GM18526 (cell line): ENCODE data around the gene PARP9.

ENCODE experiments used
- POLR2A ChIP-seq: IDR thresholded peaks from 3 replicates; pipeline ENCODE4 v1.6.1; 2011; ENCODE audit not compliant: insufficient read length; ENCODE audit errors: extremely low read depth

The PARP9 gene

DNA sequence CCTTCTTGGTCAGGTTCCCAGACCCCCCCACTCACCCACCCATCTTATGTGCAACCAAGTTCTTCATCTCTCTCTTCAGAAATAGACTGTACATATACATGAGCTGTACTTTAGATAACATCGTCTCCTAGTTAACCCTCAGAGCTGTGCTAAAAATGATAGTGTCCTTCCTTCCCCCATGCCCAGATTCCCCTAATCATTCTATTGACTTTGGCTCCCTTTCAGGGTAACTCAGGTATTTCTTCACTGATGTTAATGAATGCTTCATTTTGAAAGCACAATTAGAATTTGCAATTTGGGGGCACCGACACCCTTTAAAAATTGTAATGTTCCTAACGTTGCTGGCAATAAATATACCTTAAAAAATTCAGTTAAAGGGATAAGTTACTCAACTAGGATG, 10.9 kb downstream of the PARP9 start:
- TF ChIP-seq POLR2A = no peak

DNA sequence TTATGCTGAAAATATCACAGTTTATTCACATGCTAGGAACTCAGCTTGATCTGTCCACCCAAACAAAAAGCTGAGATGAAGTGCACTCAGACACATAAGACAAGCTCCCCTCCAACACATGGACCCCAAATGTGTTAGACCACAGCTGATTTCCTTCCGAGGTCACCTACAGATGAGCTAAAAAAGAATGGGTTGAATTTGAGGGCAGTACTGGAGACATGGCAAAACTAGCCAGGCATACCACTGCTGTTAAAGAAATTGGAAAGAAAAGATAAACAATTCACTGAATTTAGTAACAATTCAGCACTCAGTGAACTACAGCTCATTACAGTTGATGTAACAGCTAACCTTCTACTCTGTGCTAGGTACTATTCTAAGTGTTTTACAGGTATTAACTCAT, 15.5 kb downstream of the PARP9 start:
- no peak for TF ChIP-seq POLR2A

DNA sequence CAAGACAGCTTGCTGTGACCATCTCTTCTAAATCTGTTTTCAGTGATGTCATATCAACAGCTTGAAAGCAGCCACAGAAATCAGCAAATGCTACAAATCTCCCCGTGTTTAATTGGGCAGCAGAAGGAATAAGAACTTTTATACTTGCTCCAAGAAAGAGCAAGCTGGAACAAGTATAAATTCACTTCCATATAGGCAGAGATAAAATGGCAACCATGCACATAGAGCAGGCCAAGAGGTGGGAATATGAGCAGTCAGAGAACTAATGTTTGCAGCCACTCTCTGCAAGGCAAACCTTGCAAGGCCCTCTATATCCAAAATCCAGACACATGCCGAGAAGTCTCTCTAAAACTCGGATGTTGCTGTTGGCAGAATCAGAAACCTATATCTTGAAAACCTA, 16.0 kb downstream of the PARP9 start:
- no peak for TF ChIP-seq POLR2A

DNA sequence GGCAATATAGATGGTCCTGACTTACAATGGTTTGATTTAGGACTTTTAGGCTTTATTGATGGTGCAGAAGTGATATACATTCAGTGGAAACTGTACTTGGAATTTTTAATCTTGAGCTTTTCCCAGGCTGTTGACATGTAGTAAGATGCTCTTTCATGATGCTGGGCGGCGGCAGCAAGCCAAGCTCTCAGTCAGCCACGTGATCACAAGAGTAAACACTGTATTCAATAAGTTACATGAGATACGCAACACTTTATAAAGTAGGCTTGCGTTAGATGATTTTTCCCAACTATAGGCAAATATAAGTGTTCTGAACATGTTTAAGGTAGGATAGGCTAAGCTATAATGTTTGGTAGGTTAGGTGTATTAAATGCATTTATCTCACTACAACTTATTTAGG, 17.9 kb downstream of the PARP9 start:
- no peak for TF ChIP-seq POLR2A

DNA sequence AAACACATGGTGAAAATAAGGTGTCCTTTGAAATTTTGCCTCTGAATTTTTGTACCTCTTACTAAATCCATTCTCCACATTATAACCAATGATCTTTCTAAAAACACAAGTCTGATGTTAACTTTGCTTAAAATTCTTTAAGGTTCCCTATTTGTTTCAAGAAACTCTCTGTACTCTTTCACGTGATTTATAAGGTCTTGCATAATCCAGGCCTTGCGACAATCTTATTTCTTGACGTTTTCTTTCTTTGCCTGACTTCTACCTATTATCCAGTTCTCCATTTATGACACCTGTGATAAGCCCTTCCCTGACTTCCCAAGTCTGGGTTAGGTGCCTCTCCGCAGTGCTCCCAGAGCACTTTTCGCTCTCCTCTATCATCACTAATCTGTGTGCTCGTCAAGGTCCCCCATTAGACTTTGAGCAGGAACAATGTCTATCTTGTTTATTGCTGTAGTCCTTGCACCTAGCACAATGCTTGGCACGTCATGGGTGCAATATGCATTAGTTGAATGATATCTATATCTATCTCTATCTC, 25.1 kb downstream of the PARP9 start:
- TF ChIP-seq POLR2A = no peak

DNA sequence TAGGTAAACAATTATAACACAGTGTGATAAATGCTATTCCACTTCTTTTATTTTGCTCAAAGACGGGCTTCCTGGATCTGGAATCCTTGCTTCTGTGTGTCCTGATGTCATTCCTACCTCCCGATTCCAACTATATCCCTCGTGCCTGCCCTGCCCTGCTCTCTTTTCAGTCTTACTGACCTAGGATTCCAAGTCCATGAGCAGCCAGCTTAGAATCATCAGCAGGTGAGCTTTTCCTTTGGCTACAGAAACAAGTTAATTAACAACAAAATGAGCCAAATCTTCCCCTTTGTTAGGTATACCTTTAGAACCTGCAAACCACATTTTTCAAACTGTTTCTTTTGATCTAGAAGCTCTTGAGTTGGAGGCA, 27.5 kb downstream of the PARP9 start:
- TF ChIP-seq POLR2A = no peak

DNA sequence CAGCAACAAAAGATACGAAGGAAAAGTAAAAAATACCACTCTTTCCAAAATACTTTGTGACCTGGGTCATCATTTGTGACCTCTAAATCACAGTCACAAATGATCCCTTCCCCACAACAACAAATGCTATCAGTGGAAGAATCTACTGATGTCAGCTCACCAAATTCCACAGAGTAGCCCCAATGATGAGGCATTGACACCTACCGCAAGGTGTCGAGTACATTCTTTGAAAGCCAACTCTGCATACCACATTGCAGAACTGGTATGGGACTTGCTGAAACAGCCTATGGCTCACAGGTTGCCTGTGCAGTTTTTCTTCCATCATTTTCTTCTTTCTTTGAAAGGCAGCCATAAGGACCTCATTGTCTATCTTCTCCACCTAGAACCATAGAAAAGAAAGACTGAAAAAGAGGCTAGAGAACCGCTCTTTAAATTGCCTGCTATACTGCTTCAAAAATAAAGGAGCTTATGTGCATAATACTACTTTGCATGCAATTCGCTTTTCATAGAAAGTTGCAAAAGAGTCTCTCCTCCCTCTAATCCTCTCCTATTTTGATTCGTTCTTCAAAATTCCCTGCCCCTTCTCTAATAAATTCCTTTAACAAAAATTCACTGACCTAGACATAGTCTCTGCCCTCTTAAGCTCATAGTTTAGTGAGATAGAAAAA, 28.0 kb downstream of the PARP9 start:
- TF ChIP-seq POLR2A = no peak

DNA sequence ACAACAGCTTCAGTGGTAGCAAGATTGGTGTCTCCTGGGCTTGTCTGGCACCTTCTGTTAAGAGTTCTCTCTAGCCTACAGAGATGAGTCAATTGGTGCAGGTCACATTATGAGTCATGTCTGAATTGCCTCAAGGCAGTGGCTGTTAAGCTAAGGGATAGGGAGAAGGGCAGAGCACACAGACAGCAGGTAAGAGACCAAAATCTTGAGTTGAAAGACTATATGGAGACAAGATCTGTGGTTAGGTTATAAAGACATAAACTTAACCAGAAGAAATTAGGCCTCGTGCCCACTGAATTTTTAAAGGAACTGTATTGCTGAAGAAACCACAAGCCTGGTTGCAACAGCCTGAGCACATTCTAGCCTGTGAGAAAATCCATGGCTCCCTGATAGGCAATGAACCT, 30.2 kb downstream of the PARP9 start:
- TF ChIP-seq POLR2A = no peak

DNA sequence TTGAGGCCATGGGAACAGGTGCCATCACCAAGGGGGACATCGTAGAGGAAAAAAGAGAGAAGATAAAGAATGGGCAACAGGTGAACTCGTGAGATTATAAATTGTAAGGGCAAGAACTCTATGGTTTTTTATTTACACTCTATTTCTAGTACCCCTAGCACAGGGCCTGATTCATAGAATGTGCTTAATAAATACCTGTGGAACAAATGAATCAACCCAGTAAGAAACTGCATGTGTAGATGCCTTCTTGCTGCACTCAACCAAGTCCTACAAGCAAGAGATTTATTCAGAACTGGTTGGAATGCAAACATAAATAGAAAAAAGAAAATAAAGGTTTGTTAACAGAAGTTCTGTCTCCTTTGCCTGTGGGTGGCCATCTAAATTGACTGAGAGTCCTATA, 30.6 kb downstream of the PARP9 start:
- no peak for TF ChIP-seq POLR2A

DNA sequence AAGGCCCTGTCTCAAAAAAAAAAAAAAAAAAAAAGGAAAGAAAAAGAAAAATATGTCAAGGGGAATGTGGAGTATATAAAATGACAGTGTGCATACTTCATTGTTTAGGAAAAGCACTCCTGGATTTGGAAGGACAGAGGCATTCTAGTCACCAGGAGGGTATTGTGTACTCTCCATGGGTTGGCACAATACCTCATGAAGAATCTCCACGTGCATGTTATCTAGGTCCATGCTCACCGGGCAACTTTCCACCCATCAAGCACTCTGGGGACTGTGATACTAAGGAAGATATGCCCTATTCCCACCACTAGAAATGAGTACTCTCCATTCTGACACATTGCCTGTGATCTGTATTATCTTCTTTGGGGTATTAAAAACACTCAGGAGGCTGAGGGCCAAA, 33.9 kb downstream of the PARP9 start:
- no peak for TF ChIP-seq POLR2A

DNA sequence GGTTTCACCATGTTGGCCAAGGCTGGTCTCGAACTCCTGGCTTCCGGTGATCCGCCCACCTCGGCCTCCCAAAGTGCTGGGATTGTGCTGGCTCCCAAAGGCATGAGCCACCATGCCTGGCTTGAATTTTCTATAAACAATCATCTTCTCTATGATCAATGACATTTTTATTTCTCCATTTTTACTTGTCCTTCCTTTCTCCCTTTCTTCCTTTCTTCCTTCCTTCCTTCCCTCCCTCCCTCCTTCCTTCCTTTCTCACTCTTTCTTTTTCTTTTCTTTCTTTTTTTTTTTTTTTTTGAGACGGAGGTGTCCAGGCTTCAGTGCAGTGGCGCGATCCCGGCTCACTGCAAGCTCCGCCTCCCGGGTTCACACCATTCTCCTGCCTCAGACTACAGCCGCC, 40.8 kb downstream of the PARP9 start:
- TF ChIP-seq POLR2A = no peak

DNA sequence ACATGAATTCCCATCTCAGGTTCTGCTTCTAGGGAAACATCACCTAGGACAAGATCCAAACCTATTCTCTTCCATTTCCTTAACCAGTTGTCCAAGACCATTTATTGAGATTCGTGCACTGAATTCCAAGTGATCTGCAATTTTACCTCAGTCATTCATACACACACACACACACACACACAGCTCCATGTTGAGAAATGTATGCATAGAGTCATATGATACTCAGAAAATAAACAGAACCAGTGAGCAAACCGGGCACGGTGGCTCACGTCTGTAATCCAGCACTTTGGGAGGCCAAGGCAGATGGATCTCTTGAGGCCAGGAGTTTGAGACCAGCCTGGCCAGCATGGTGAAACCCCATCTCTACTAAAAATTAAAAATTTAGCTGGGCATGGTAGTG, 43.2 kb downstream of the PARP9 start:
- no peak for TF ChIP-seq POLR2A

DNA sequence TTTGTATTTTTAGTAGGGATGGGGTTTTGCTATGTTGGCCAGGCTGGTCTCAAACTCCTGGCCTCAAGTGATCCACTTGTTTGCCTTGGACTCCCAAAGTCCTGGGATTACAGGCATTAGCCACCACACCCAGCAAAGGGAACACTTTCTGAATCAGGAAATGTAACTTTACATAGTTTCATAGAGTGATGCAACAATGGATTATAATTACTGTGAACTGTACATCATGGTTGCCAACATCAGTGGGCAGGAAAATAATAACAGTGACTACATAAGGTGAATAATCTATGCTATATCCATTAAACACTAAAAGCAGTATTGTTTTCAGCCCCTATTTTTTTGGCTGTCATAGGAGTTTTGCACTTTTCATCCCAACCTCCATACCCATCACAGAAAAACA, 44.4 kb downstream of the PARP9 start:
- TF ChIP-seq POLR2A = no peak

DNA sequence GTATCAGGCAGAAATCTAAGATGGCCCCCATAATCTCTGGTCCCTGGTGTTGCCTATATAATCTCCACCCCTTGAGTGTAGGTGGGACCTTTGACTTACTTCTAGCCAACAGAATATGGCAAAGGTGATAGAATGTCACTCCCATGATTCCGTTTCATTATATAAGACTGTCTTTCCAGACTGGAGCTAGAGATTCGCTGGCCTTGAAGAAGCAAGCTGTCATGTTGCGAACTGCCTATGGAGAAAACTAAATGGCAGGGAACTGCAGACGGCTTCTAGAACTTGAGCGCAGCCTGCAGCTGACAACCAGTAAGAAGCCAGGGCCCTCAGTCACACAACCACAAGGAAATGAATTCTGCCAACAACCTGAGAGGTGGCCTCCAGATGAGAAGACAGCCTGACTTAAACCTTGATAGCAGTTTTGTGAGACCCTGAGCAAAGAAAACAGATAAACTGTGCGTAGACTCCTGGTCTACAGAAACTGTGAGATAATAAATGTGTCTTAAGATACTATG, 47.2 kb downstream of the PARP9 start:
- no peak for TF ChIP-seq POLR2A

DNA sequence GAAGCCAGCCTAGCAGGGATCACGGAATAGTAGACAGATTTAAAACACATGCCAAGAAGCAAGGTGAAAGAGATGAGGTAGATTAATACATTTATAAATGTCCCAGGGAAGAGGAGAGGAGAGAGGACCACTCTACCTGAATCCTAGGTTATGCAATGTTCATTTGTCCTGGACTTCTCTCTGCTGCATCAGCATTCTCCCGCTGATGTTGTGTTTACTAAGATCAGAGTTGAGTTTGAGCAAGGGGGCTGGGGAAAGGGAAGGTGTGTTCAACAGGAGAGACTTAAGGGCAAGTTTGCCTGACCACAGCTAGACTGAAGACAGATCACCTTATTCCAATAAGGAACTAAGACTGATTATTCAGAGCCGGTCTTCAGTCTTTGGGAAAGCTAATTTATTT, 48.2 kb downstream of the PARP9 start:
- TF ChIP-seq POLR2A = no peak

DNA sequence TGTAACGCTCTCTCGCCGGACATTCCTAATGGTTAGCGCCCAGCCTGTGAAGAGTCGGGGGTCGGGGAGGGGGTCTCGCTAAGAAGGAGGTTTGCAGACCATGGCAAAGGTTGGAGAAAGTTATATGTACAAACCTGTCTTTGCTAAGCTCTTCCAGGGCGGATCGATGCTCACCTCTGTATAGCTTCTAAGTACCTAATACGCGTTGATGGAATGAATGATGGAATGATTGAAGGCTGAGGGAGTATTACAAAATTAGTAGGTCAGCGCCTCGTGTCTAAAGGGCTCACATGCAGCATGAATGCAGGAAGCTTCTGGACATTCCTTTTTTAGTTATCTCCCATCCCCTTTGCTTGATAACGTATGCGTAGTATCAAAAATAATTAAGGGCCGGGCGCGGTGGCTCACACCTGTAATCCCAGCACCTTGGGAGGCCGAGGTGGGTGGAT, 49.1 kb downstream of the PARP9 start:
- no peak for TF ChIP-seq POLR2A
